ENCODE results near the gene OR6J1.
A peak's percentile ranks its signal among the peaks of the same experiment; 100 is the strongest.
"Not testable (repeated sequence)": the region's sequence is repeated elsewhere in the genome, so short reads cannot be mapped to it uniquely, and the experiment has no call there.

Gene OR6J1

GRCh38 chr14:22613106-22613695 lies 31.0 kb downstream of the OR6J1 start:
- no peak for DNase-seq (ENCODE audit: insufficient read length, low spot score)
- FAIRE-seq = no peak

- FAIRE-seq (no peak), DNase-seq (ENCODE audit: insufficient read length, low spot score) (no peak)
These were observed 33.2 kb downstream of the OR6J1 start for GRCh38 chr14:22610931-22611330.

GRCh38 chr14:22607291-22607690 lies 36.9 kb downstream of the OR6J1 start:
- DNase-seq (ENCODE audit: insufficient read length, low spot score) = no peak
- no peak for FAIRE-seq

GRCh38 chr14:22606380-22606779 lies 37.8 kb downstream of the OR6J1 start:
- DNase-seq (ENCODE audit: insufficient read length, low spot score) (no peak), FAIRE-seq (no peak)

- DNase-seq (ENCODE audit: insufficient read length, low spot score) = no peak
These were observed 41.3 kb downstream of the OR6J1 start for GRCh38 chr14:22602862-22603261.

GRCh38 chr14:22601996-22602395 lies 42.2 kb downstream of the OR6J1 start:
- no peak for FAIRE-seq
- no peak for DNase-seq (ENCODE audit: insufficient read length, low spot score)

More at GRCh38 chr14:22602862-22603261, 41.3 kb downstream of the OR6J1 start:
- no peak for FAIRE-seq

- no peak for FAIRE-seq
These were observed 42.7 kb downstream of the OR6J1 start for GRCh38 chr14:22601456-22601855.

GRCh38 chr14:22600027-22600426 lies 44.1 kb downstream of the OR6J1 start:
- FAIRE-seq = no peak
- DNase-seq (ENCODE audit: insufficient read length, low spot score) = no peak

More at GRCh38 chr14:22601456-22601855, 42.7 kb downstream of the OR6J1 start:
- no peak for DNase-seq (ENCODE audit: insufficient read length, low spot score)

- DNase-seq (ENCODE audit: insufficient read length, low spot score) (no peak), FAIRE-seq (no peak)
These were observed 44.8 kb downstream of the OR6J1 start for GRCh38 chr14:22599349-22599748.

- FAIRE-seq = no peak
- DNase-seq (ENCODE audit: insufficient read length, low spot score) = peak; percentile 34
These were observed 45.3 kb downstream of the OR6J1 start for GRCh38 chr14:22598896-22599244.

GRCh38 chr14:22598099-22598895 lies 45.9 kb downstream of the OR6J1 start, which contains the start of gene ABHD4:
ABHD4 (plus strand) TSS chr14:22598300; CDS start chr14:22598307, 7 bp downstream.
- DNase-seq (ENCODE audit: insufficient read length, low spot score) (peak; percentile 57), FAIRE-seq (peak; percentile 44)

GRCh38 chr14:22597771-22598098 lies 46.4 kb downstream of the OR6J1 start:
- DNase-seq (ENCODE audit: insufficient read length, low spot score) (no peak), FAIRE-seq (no peak)

- DNase-seq (ENCODE audit: insufficient read length, low spot score) = no peak
- no peak for FAIRE-seq
These were observed 46.9 kb downstream of the OR6J1 start for GRCh38 chr14:22597265-22597664.

- DNase-seq (ENCODE audit: insufficient read length, low spot score) (no peak), FAIRE-seq (no peak)
These were observed 47.7 kb downstream of the OR6J1 start for GRCh38 chr14:22596354-22596879.

GRCh38 chr14:22594156-22594716 lies 49.9 kb downstream of the OR6J1 start:
- no peak for FAIRE-seq
- DNase-seq (ENCODE audit: insufficient read length, low spot score) = no peak

GRCh38 chr14:22593601-22594000 lies 50.6 kb downstream of the OR6J1 start:
- DNase-seq (ENCODE audit: insufficient read length, low spot score) (no peak), FAIRE-seq (no peak)

- DNase-seq (ENCODE audit: insufficient read length, low spot score) (no peak), FAIRE-seq (no peak)
These were observed 51.0 kb downstream of the OR6J1 start for GRCh38 chr14:22593189-22593588.

GRCh38 chr14:22589096-22589839 lies 54.9 kb downstream of the OR6J1 start, which contains the start of gene DAD1:
DAD1 (minus strand) TSS chr14:22589224; CDS start chr14:22589157, 67 bp downstream.
- FAIRE-seq (peak; percentile 98), DNase-seq (ENCODE audit: insufficient read length, low spot score) (peak; percentile 91)

GRCh38 chr14:22588526-22589095 lies 55.5 kb downstream of the OR6J1 start:
- peak; percentile 60 for FAIRE-seq
- DNase-seq (ENCODE audit: insufficient read length, low spot score) = no peak

- DNase-seq (ENCODE audit: insufficient read length, low spot score) = not testable (repeated sequence)
- peak; percentile 81 for FAIRE-seq
These were observed 56.3 kb downstream of the OR6J1 start for GRCh38 chr14:22587677-22588422.
